ENCODE measurements around the gene PPP4R3B. TPM values are rescaled to one million over a fixed set of nuclear protein-coding genes. Genes with fewer than 3 reads are reported as not detected.
"Not testable (repeated sequence)": the region's sequence is repeated elsewhere in the genome, so short reads cannot be mapped to it uniquely, and the experiment has no call there.

Gene PPP4R3B
- total RNA-seq, 1 experiment from 2014 or later: 97.2 TPM

DNA sequence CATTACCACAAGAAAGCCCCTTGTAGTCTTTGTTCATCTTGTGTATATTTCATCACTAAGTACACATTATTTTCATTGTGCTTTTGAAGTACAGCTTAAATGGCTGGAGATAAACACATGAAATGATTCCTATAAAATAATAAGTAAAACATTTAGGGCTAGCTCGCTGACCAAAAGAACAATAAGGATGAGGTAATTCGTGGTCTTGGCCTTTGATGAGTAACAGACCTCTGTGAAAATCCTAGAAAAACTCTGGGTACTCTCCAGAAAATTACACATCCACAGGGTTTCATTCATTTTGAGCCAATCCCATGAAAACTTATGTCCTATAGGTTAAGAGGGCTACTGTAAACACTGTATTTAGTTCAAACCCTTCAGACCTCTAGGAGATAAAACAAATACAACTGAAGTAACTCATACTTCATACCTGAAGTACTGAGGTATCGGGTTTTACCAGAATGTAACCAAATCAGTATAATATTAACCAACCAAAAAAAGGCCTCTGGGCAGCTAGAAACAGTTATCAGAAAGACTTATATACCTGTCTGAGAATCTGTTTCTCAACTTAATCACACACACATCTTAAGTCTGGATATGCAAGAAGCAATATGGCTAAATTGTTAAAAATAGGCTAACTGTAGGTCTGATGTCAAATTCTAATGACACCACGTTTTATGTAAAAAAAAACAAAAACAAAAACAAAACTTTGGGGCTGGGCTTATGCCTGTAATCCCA, 66.9 kb downstream of the PPP4R3B start:
- no TSS peak for BruUV-seq (replicated peaks)
- ChIA-PET CTCF (interaction anchor here (0.7 to 1.6 kb wide), 2 partner anchors 20 to 291 kb away, joined by 3 to 6 read pairs; no protein-coding TSS in a partner anchor), POLR2A (interaction anchor here (0.6 to 1.5 kb wide), 3 partner anchors 11 to 1499 kb away, joined by 3 to 9 read pairs (median 5); partner anchors contain the start of gene CFAP36)
- Mint-ChIP-seq H3K27me3 (ENCODE audit: insufficient read depth, unreplicated experiment) (no peaks in the 10 kb centered on the region), H3K36me3 (ENCODE audit: insufficient read depth, unreplicated experiment) (peaks cover 85% of the 10 kb centered on the region), H3K9me3 (ENCODE audit: unreplicated experiment) (no peaks in the 10 kb centered on the region), H3K27ac (ENCODE audit: low read depth, unreplicated experiment) (no peak overlapping the region), H3K4me1 (ENCODE audit: insufficient read depth, unreplicated experiment) (no peaks in the 10 kb centered on the region), H3K4me3 (ENCODE audit: unreplicated experiment) (no peak overlapping the region)
- TF ChIP-seq, protein P1, sequence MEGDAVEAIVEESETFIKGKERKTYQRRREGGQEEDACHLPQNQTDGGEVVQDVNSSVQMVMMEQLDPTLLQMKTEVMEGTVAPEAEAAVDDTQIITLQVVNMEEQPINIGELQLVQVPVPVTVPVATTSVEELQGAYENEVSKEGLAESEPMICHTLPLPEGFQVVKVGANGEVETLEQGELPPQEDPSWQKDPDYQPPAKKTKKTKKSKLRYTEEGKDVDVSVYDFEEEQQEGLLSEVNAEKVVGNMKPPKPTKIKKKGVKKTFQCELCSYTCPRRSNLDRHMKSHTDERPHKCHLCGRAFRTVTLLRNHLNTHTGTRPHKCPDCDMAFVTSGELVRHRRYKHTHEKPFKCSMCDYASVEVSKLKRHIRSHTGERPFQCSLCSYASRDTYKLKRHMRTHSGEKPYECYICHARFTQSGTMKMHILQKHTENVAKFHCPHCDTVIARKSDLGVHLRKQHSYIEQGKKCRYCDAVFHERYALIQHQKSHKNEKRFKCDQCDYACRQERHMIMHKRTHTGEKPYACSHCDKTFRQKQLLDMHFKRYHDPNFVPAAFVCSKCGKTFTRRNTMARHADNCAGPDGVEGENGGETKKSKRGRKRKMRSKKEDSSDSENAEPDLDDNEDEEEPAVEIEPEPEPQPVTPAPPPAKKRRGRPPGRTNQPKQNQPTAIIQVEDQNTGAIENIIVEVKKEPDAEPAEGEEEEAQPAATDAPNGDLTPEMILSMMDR (IDR thresholded peaks at IDR 0.05; ENCODE audit: unreplicated experiment): no peak
- intact Hi-C loops (cut with micrococcal nuclease): no loop called here
- DNase-seq (ENCODE audit: unreplicated experiment): peak; percentile 63

DNA sequence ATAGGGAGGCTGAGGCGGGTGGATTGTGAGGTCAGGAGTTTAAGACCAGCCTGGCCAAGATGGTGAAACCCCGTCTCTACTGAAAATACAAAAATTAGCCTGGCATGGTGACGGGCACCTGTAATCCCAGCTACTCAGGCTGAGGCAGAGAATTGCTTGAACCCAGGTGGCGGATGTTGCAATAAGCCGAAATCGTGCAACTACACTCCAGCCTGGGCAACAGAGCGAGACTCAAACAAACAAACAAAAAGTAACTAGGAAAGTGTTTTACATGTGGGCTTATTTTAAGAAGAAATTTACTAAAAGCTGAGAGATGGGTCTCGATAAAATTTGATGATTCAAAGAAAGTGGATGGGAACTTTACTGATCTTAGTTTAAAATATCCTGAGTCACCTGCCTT, 69.7 kb downstream of the PPP4R3B start:
- H3K27me3 Mint-ChIP-seq (ENCODE audit: insufficient read depth, unreplicated experiment); H3K27ac Mint-ChIP-seq (ENCODE audit: low read depth, unreplicated experiment); BruUV-seq (replicated peaks); POLR2A ChIA-PET; H3K4me3 Mint-ChIP-seq (ENCODE audit: unreplicated experiment); intact Hi-C loops (cut with micrococcal nuclease); H3K9me3 Mint-ChIP-seq (ENCODE audit: unreplicated experiment); DNase-seq (ENCODE audit: unreplicated experiment); CTCF ChIA-PET; H3K4me1 Mint-ChIP-seq (ENCODE audit: insufficient read depth, unreplicated experiment): not testable (repeated sequence)
- H3K36me3 Mint-ChIP-seq (ENCODE audit: insufficient read depth, unreplicated experiment): peaks cover 85% of the 10 kb centered on the region

DNA sequence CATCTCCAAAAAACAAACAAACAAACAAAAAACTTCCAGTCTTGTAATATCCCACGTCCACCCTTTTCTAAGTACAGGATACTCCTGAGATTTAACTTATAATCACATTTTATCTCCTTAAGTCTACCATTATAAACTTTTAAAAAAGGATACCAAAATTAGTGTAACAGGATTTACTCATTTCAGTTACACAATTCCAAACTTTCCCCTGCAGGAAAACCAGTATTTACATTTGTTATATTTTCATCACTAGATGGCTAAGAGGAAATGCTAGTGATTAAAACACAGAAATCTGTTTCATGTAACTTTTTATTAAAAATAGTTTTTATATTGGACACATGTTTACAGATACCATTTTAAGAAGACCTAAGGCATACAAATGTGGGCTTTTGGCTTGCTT, 70.4 kb downstream of the PPP4R3B start:
- Mint-ChIP-seq H3K4me1 (ENCODE audit: insufficient read depth, unreplicated experiment) (no peaks in the 10 kb centered on the region), H3K27ac (ENCODE audit: low read depth, unreplicated experiment) (no peak overlapping the region), H3K36me3 (ENCODE audit: insufficient read depth, unreplicated experiment) (peaks cover 86% of the 10 kb centered on the region), H3K4me3 (ENCODE audit: unreplicated experiment) (no peak overlapping the region), H3K9me3 (ENCODE audit: unreplicated experiment) (no peaks in the 10 kb centered on the region), H3K27me3 (ENCODE audit: insufficient read depth, unreplicated experiment) (no peaks in the 10 kb centered on the region)
- CTCF ChIA-PET: no interaction called here
- no TSS peak for BruUV-seq (replicated peaks)
- intact Hi-C loops (cut with micrococcal nuclease): no loop called here
- no peak for DNase-seq (ENCODE audit: unreplicated experiment)
- TF ChIP-seq, protein P1 (IDR thresholded peaks at IDR 0.05; ENCODE audit: unreplicated experiment): no peak
- POLR2A ChIA-PET: no interaction called here

DNA sequence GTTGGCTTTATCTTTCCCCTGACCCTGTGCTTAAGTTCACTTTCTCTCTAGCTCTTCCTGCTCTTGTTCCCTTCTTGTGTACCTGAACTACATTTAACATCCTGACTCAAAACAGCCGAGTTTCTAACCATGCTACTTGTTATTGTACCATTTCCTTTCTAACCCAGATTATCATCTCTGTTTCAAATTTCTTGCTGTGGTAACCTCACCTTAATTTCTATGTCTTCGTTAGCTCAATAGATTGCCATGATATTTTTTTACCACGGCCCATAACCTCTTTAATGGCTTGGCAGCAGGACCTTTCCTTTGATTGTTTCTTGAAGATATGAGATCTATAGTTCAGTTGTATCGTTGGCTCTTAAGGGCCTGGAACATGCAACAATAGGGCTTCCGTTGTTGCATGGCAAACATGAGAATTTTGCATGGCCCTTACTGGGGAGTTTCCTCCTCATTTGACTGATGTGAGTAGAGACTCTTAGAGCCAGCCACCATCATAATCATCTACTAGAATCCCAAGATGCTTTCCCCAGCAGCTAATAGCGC, 86.8 kb downstream of the PPP4R3B start:
- no peak for DNase-seq (ENCODE audit: unreplicated experiment)
- Mint-ChIP-seq H3K27ac (ENCODE audit: low read depth, unreplicated experiment) (no peak overlapping the region), H3K36me3 (ENCODE audit: insufficient read depth, unreplicated experiment) (peaks cover 61% of the 10 kb centered on the region), H3K4me1 (ENCODE audit: insufficient read depth, unreplicated experiment) (no peaks in the 10 kb centered on the region), H3K4me3 (ENCODE audit: unreplicated experiment) (no peak overlapping the region), H3K9me3 (ENCODE audit: unreplicated experiment) (no peaks in the 10 kb centered on the region), H3K27me3 (ENCODE audit: insufficient read depth, unreplicated experiment) (no peaks in the 10 kb centered on the region)
- TF ChIP-seq, protein P1 (IDR thresholded peaks at IDR 0.05; ENCODE audit: unreplicated experiment): no peak
- ChIA-PET POLR2A (interaction anchor here (0.6 to 3.7 kb wide), 2 partner anchors 11 to 371 kb away, joined by 3 to 18 read pairs; partner anchors contain the start of gene CFAP36), CTCF (interaction anchor here (1.1 kb wide), 1 partner anchor 10 kb away, joined by 4 read pairs; the partner anchor contains the start of gene CFAP36)
- BruUV-seq (replicated peaks): no TSS peak
- intact Hi-C loops (cut with micrococcal nuclease): no loop called here

All from MCF 10A (cell line).